Endothelial cell of umbilical vein (primary cell): ENCODE data around the gene PCDH15. TPM values are rescaled to one million over a fixed set of nuclear protein-coding genes. Genes with fewer than 3 reads are reported as not detected.

Experiments used
- BruUV-seq: library from RNA; stranded (reverse); fragments of 400-500 nt; replicated peaks from 2 replicates; lab custom pipeline; 2021; lab: Mats Ljungman, UMichigan
- CTCF ChIA-PET: fragments of 300-600, 350-600 bp; sonication (Branson Sonifier 250); formaldehyde crosslinking; loops from one replicate; lab custom pipeline; 2021; ENCODE audit warnings: antibody characterized with exemption, inconsistent platforms; lab: Charles Lee
- POLR2A ChIA-PET: fragments of 300-600, 350-600 bp; sonication (Branson Sonifier 250); formaldehyde crosslinking; loops from one replicate; lab custom pipeline; 2021; ENCODE audit warnings: antibody characterized with exemption, inconsistent platforms; lab: Charles Lee
- DNase-seq: peaks from one replicate; pipeline ENCODE4 v3.0.0-alpha.2; 2011; ENCODE audit warnings: low read depth, low spot score
- FAIRE-seq: peaks from 2 replicates; lab custom pipeline; 2011; peaks lifted over from hg19 to GRCh38; lab: Jason Lieb, UNC
- H2AFZ ChIP-seq: 2 replicates; pipeline ENCODE4 v1.6.0; 2012; ENCODE audit warnings: low read depth, low read length, control low read depth, inconsistent platforms
- H3K27ac ChIP-seq: 2 replicates; pipeline ENCODE4 v1.5.1; 2011; ENCODE audit warnings: low read depth, mild to moderate bottlenecking, control low read depth, low read length, moderate library complexity; ENCODE audit not compliant: insufficient read depth
- H3K27me3 ChIP-seq, 2 experiments: 2 replicates each; pipeline versions ENCODE4 v1.6.0 to v1.6.1; 2011; ENCODE audit warnings: low read length in 2 of 2, mixed read lengths in 1 of 2; ENCODE audit not compliant: control insufficient read depth in 2 of 2, insufficient read depth in 2 of 2
- H3K36me3 ChIP-seq, 2 experiments: 2 replicates in 1 of 2; 3 replicates in 1 of 2; pipeline ENCODE4 v1.5.1; 2011; ENCODE audit warnings: low read length in 2 of 2, mild to moderate bottlenecking in 1 of 2, moderate library complexity in 1 of 2; ENCODE audit not compliant: control insufficient read depth in 2 of 2, insufficient read depth in 2 of 2; ENCODE audit errors: extremely low read depth in 1 of 2
- H3K4me1 ChIP-seq: 3 replicates; pipeline ENCODE4 v1.5.1; 2011; ENCODE audit warnings: mild to moderate bottlenecking, low read length; ENCODE audit not compliant: control insufficient read depth, insufficient read depth; ENCODE audit errors: extremely low read depth
- H3K4me2 ChIP-seq: 2 replicates; pipeline ENCODE4 v1.6.1; 2011; ENCODE audit warnings: low read length, control low read depth, mixed read lengths; ENCODE audit not compliant: insufficient read depth
- H3K4me3 ChIP-seq, 3 experiments: fragments of 200-600 bp in 1 of 3; sonication (generic), shearing (Covaris generic) in 1 of 3; replicated peaks in 1 of 3; 2 replicates each; pipeline ENCODE4 v1.5.1; 2011 to 2016; ENCODE audit warnings: control low read depth in 3 of 3, low read length in 3 of 3, mild to moderate bottlenecking in 2 of 3, inconsistent platforms in 1 of 3, low read depth in 1 of 3, moderate library complexity in 1 of 3; ENCODE audit not compliant: insufficient read depth in 1 of 3
- H3K79me2 ChIP-seq: 2 replicates; pipeline ENCODE4 v1.6.0; 2012; ENCODE audit warnings: low read length, inconsistent platforms; ENCODE audit not compliant: control insufficient read depth, insufficient read depth
- H3K9ac ChIP-seq: replicated peaks from 2 replicates; pipeline ENCODE3; 2011; ENCODE audit warnings: low read length, control low read depth; ENCODE audit not compliant: insufficient read depth; ENCODE audit errors: extremely low read depth
- H3K9me1 ChIP-seq: replicated peaks from 3 replicates; pipeline ENCODE4 v1.6.0; 2011; ENCODE audit warnings: mild to moderate bottlenecking, low read length; ENCODE audit not compliant: control insufficient read depth, insufficient read depth; ENCODE audit errors: extremely low read depth
- H3K9me3 ChIP-seq: replicated peaks from 2 replicates; pipeline ENCODE4 v1.5.1; 2012; ENCODE audit warnings: low read length, inconsistent platforms; ENCODE audit not compliant: control insufficient read depth, insufficient read depth
- H4K20me1 ChIP-seq: replicated peaks from 2 replicates; pipeline ENCODE3; 2011; ENCODE audit warnings: mild to moderate bottlenecking, low read length; ENCODE audit not compliant: control insufficient read depth, insufficient read depth; ENCODE audit errors: extremely low read depth
- EZH2 ChIP-seq: IDR thresholded peaks from 2 replicates; pipeline ENCODE4 v1.6.1; 2012; ENCODE audit warnings: borderline replicate concordance, low read depth, mild to moderate bottlenecking, moderate library complexity, low read length, inconsistent platforms; ENCODE audit not compliant: severe bottlenecking
- FOS ChIP-seq: IDR thresholded peaks from 2 replicates; pipeline ENCODE4 v1.6.1; 2011; ENCODE audit warnings: mild to moderate bottlenecking, low read length, moderate library complexity, borderline replicate concordance; ENCODE audit not compliant: insufficient read depth
- GATA2 ChIP-seq: IDR thresholded peaks from 2 replicates; pipeline ENCODE4 v1.7.0; 2011; ENCODE audit warnings: low read depth, mild to moderate bottlenecking, moderate library complexity, mixed read lengths, low read length; ENCODE audit not compliant: insufficient read length, insufficient read depth
- JUN ChIP-seq: IDR thresholded peaks from 2 replicates; pipeline ENCODE4 v1.6.1; 2011; ENCODE audit warnings: borderline replicate concordance, low read depth; ENCODE audit not compliant: insufficient read length, insufficient read depth
- MYC ChIP-seq: IDR thresholded peaks from one replicate; pipeline ENCODE4 v1.6.1; 2011; ENCODE audit warnings: mild to moderate bottlenecking, low read depth, low read length
- POLR2A ChIP-seq: IDR thresholded peaks from 2 replicates; pipeline ENCODE4 v1.6.1; 2012; ENCODE audit warnings: low read depth, mild to moderate bottlenecking, control low read depth, low read length
- POLR2AphosphoS5 ChIP-seq: IDR thresholded peaks from 2 replicates; pipeline ENCODE4 v1.6.1; 2012; ENCODE audit warnings: low read depth, mild to moderate bottlenecking, control low read depth, low read length, moderate library complexity; ENCODE audit not compliant: insufficient read depth
- dilution Hi-C: fragments of 300-500 bp; cut with MboI; formaldehyde crosslinking; loops from one replicate; pipeline ENCODE4 v1.15.0; 2019; ENCODE audit warnings: low sequenced_read_pairs; ENCODE audit not compliant: extremely low pct_ligation_motif_present
- intact Hi-C: fragments of 100-400 bp; cut with micrococcal nuclease; formaldehyde crosslinking; loops from one replicate; pipeline ENCODE4 v1.10.0; 2022
- polyA plus RNA-seq, 4 experiments: library from polyadenylated mRNA; depleted of rRNA in 3 of 4; stranded (reverse) in 3 of 4; unstranded in 1 of 4; fragments of >200 nt; gene quantifications; 2 replicates each; pipeline versions ENCODE4 v1.2.1 to v1.2.3, GENCODE V29; 2011 to 2012; ENCODE audit warnings: missing spikeins in 1 of 4
- total RNA-seq: library from RNA; stranded (reverse); gene quantifications from 2 replicates; pipeline ENCODE4 v1.2.3, GENCODE V29; 2021
- TF ChIP-seq, protein P1 (sequence below): IDR thresholded peaks from 2 replicates; pipeline ENCODE4 v1.6.1; 2011; ENCODE audit not compliant: insufficient read depth, insufficient read length
- TF ChIP-seq, protein P2 (sequence below), 2 donors: IDR thresholded peaks; 1 replicate in 1 of 2; 2 replicates in 1 of 2; pipeline ENCODE4 v1.5.1; 2011; ENCODE audit warnings: low read length in 2 of 2, mild to moderate bottlenecking in 2 of 2, moderate library complexity in 2 of 2, control low read depth in 1 of 2, inconsistent platforms in 1 of 2, low read depth in 1 of 2; ENCODE audit not compliant: insufficient read depth in 1 of 2; ENCODE audit errors: extremely low read depth in 1 of 2

PCDH15 gene
- total and polyA plus RNA-seq, 2 donors (not counting 3 experiments of a cell fraction or from before 2014, with no cell fraction given) = 0.04 TPM; not detected in 1

DNA sequence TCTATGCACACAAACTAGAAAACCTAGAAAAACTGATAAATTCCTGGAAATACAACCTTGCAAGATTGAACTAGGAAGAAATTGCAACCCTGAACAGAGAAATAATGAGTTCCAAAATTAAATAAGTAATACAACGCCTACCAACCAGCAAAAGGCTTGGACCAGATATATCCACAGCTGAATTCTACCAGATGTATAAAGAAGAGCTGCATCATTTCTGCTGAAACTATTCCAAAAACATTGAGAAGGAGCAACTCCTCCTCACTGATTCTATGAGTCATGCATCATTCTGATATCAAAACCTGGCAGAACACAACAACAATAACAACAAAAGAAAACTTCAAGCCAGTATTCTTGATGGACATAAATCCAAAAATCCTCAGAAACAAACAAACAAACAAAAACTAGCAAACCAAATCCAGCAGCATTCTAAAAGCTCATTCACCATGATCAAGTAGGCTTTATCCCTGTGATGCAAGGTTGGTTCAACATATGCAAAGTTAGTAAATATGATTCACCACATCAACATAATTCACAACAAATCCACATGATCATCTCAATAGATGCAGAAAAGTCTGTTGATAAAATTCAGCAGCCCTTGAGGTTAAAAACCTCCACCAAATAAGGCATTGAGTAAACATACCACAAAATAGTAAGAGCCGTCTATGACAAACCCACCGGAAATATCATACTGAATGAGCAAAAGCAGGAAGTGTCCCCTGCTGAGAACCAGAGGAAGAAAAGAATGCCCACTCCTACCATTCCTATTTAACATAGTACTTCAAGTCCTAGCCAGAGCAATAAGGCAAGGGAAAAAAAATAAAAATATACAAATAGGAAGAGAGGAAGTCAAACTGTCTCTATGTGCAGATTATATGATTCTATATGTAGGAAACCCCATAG is 98.2 kb downstream of the PCDH15 start:
- POLR2A ChIA-PET = no interaction called here
- Histone ChIP-seq H4K20me1 (no peaks in the 10 kb centered on the region), H3K9me3 (no peaks in the 10 kb centered on the region), H3K36me3 (no peaks in the 10 kb centered on the region), H3K9ac (no peak overlapping the region), H3K9me1 (no peaks in the 10 kb centered on the region), H3K4me1 (no peaks in the 10 kb centered on the region), H3K27me3 (no peaks in the 10 kb centered on the region), H3K27ac (no peak overlapping the region), H3K4me2 (no peak overlapping the region), H3K4me3 (no peak overlapping the region), H3K79me2 (no peaks in the 10 kb centered on the region), H2AFZ (no peak overlapping the region)
- dilution Hi-C loops = no loop called here
- FAIRE-seq = no peak
- TF ChIP-seq MYC = no peak
- TF ChIP-seq POLR2A = no peak
- TF ChIP-seq, protein P1, sequence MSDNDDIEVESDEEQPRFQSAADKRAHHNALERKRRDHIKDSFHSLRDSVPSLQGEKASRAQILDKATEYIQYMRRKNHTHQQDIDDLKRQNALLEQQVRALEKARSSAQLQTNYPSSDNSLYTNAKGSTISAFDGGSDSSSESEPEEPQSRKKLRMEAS = no peak
- no peak for TF ChIP-seq JUN
- no peak for TF ChIP-seq GATA2
- no peak for TF ChIP-seq POLR2AphosphoS5
- no peak for TF ChIP-seq FOS
- no peak for TF ChIP-seq EZH2
- TF ChIP-seq, protein P2, sequence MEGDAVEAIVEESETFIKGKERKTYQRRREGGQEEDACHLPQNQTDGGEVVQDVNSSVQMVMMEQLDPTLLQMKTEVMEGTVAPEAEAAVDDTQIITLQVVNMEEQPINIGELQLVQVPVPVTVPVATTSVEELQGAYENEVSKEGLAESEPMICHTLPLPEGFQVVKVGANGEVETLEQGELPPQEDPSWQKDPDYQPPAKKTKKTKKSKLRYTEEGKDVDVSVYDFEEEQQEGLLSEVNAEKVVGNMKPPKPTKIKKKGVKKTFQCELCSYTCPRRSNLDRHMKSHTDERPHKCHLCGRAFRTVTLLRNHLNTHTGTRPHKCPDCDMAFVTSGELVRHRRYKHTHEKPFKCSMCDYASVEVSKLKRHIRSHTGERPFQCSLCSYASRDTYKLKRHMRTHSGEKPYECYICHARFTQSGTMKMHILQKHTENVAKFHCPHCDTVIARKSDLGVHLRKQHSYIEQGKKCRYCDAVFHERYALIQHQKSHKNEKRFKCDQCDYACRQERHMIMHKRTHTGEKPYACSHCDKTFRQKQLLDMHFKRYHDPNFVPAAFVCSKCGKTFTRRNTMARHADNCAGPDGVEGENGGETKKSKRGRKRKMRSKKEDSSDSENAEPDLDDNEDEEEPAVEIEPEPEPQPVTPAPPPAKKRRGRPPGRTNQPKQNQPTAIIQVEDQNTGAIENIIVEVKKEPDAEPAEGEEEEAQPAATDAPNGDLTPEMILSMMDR (IDR thresholded peaks at IDR 0.05; ENCODE audit: extremely low read depth in 1 of 2, insufficient read depth in 1 of 2, low read depth in 1 of 2, low read length in 2 of 2) = no peak
- BruUV-seq = no TSS peak
- DNase-seq = no peak
- CTCF ChIA-PET = no interaction called here
- intact Hi-C loops = no loop called here
